H1 (cell line): ENCODE results near the gene HPS5.

Experiments used
- BRCA1 ChIP-seq: IDR thresholded peaks from 2 replicates; pipeline ENCODE4 v1.6.1; 2012; ENCODE audit warnings: low read depth, low read length, improper control_type of control experiment
- EP300 ChIP-seq, 2 experiments: IDR thresholded peaks; 1 replicate in 1 of 2; 2 replicates in 1 of 2; pipeline ENCODE4 v1.6.1; 2011 to 2012; ENCODE audit warnings: low read depth in 2 of 2, low read length in 2 of 2, mild to moderate bottlenecking in 2 of 2, borderline replicate concordance in 1 of 2, inconsistent platforms in 1 of 2, moderate library complexity in 1 of 2
- EZH2 ChIP-seq: fragments of 200-600 bp; sonication (generic); IDR thresholded peaks from 2 replicates; pipeline ENCODE4 v1.7.1; 2012; ENCODE audit warnings: low read depth, mild to moderate bottlenecking, moderate library complexity, low read length, inconsistent platforms; ENCODE audit not compliant: severe bottlenecking
- JUN ChIP-seq: IDR thresholded peaks from 2 replicates; pipeline ENCODE4 v1.6.1; 2011; ENCODE audit warnings: low read depth, mild to moderate bottlenecking, improper control_type of control experiment, low read length
- POLR2AphosphoS5 ChIP-seq: IDR thresholded peaks from 2 replicates; pipeline ENCODE4 v1.6.1; 2011; ENCODE audit warnings: low read depth, low read length
- SP1 ChIP-seq: IDR thresholded peaks from 2 replicates; pipeline ENCODE4 v1.6.1; 2011; ENCODE audit warnings: low read depth, low read length
- SRF ChIP-seq: IDR thresholded peaks from 2 replicates; pipeline ENCODE4 v1.6.1; 2011; ENCODE audit warnings: mild to moderate bottlenecking, low read depth, low read length, moderate library complexity
- TEAD4 ChIP-seq: IDR thresholded peaks from 2 replicates; pipeline ENCODE4 v1.6.1; 2012; ENCODE audit warnings: low read depth, low read length, inconsistent platforms, mixed read lengths
- YY1 ChIP-seq: IDR thresholded peaks from 2 replicates; pipeline ENCODE4 v1.6.1; 2011; ENCODE audit warnings: low read depth, mild to moderate bottlenecking, low read length
- ZNF274 ChIP-seq: IDR thresholded peaks from 2 replicates; pipeline ENCODE4 v1.7.0; 2012; ENCODE audit warnings: low read length, borderline replicate concordance; ENCODE audit errors: extremely low read depth
- TF ChIP-seq, protein P1 (sequence below): IDR thresholded peaks from 2 replicates; pipeline ENCODE4 v1.6.1; 2012; ENCODE audit warnings: low read length, inconsistent platforms
- TF ChIP-seq, protein P2 (sequence below), 3 experiments: IDR thresholded peaks; 1 replicate in 2 of 3; 2 replicates in 1 of 3; pipeline versions ENCODE4 v1.5.1 to v1.6.1; 2011; ENCODE audit warnings: low read length in 3 of 3, mild to moderate bottlenecking in 3 of 3, inconsistent platforms in 2 of 3, low read depth in 1 of 3, moderate library complexity in 1 of 3; ENCODE audit not compliant: insufficient read depth in 1 of 3; ENCODE audit errors: control extremely low read depth in 1 of 3

DNA sequence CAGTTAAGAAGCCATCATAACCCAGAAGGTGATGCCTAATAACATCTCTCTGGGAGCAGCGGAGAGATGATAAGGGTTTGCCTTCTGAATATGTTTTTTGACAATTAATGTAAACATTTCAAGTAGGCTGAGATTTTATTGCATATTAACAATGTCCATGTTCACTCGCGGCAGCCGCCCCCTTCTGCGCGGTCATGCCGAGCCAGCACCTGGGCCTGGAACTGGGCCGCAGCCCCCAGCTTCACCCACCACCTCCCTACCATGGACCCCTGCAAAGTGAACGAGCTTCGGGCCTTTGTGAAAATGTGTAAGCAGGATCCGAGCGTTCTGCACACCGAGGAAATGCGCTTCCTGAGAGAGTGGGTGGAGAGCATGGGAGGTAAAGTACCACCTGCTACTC lies 60.2 kb downstream of the HPS5 start:
- no peak for TF ChIP-seq EZH2
- no peak for TF ChIP-seq BRCA1
- TF ChIP-seq YY1: no peak
- no peak for TF ChIP-seq POLR2AphosphoS5
- TF ChIP-seq SRF: no peak
- TF ChIP-seq, protein P1, sequence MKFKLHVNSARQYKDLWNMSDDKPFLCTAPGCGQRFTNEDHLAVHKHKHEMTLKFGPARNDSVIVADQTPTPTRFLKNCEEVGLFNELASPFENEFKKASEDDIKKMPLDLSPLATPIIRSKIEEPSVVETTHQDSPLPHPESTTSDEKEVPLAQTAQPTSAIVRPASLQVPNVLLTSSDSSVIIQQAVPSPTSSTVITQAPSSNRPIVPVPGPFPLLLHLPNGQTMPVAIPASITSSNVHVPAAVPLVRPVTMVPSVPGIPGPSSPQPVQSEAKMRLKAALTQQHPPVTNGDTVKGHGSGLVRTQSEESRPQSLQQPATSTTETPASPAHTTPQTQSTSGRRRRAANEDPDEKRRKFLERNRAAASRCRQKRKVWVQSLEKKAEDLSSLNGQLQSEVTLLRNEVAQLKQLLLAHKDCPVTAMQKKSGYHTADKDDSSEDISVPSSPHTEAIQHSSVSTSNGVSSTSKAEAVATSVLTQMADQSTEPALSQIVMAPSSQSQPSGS: no peak
- TF ChIP-seq, protein P2, sequence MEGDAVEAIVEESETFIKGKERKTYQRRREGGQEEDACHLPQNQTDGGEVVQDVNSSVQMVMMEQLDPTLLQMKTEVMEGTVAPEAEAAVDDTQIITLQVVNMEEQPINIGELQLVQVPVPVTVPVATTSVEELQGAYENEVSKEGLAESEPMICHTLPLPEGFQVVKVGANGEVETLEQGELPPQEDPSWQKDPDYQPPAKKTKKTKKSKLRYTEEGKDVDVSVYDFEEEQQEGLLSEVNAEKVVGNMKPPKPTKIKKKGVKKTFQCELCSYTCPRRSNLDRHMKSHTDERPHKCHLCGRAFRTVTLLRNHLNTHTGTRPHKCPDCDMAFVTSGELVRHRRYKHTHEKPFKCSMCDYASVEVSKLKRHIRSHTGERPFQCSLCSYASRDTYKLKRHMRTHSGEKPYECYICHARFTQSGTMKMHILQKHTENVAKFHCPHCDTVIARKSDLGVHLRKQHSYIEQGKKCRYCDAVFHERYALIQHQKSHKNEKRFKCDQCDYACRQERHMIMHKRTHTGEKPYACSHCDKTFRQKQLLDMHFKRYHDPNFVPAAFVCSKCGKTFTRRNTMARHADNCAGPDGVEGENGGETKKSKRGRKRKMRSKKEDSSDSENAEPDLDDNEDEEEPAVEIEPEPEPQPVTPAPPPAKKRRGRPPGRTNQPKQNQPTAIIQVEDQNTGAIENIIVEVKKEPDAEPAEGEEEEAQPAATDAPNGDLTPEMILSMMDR (IDR thresholded peaks at IDR 0.05; ENCODE audit: control extremely low read depth in 1 of 3, insufficient read depth in 1 of 3, low read depth in 1 of 3, low read length in 3 of 3): no peak
- no peak for TF ChIP-seq TEAD4
- no peak for TF ChIP-seq ZNF274
- no peak for TF ChIP-seq SP1
- no peak for TF ChIP-seq JUN
- TF ChIP-seq EP300 (IDR thresholded peaks at IDR 0.05; ENCODE audit: borderline replicate concordance in 1 of 2, low read depth in 2 of 2, low read length in 2 of 2): no peak
